Endothelial cell of umbilical vein (primary cell): ENCODE measurements around the gene RBX1. TPM values are rescaled to one million over a fixed set of nuclear protein-coding genes. Genes with fewer than 3 reads are reported as not detected.

Experiments
- BruUV-seq: library from RNA; stranded (reverse); fragments of 400-500 nt; replicated peaks from 2 replicates; lab custom pipeline; 2021; lab: Mats Ljungman, UMichigan
- CTCF ChIA-PET: fragments of 300-600, 350-600 bp; sonication (Branson Sonifier 250); formaldehyde crosslinking; loops from one replicate; lab custom pipeline; 2021; ENCODE audit warnings: antibody characterized with exemption, inconsistent platforms; lab: Charles Lee
- POLR2A ChIA-PET: fragments of 300-600, 350-600 bp; sonication (Branson Sonifier 250); formaldehyde crosslinking; loops from one replicate; lab custom pipeline; 2021; ENCODE audit warnings: antibody characterized with exemption, inconsistent platforms; lab: Charles Lee
- DNase-seq: peaks from one replicate; pipeline ENCODE4 v3.0.0-alpha.2; 2011; ENCODE audit warnings: low read depth, low spot score
- FAIRE-seq: peaks from 2 replicates; lab custom pipeline; 2011; peaks lifted over from hg19 to GRCh38; lab: Jason Lieb, UNC
- H2AFZ ChIP-seq: 2 replicates; pipeline ENCODE4 v1.6.0; 2012; ENCODE audit warnings: low read depth, low read length, control low read depth, inconsistent platforms
- H3K27ac ChIP-seq: 2 replicates; pipeline ENCODE4 v1.5.1; 2011; ENCODE audit warnings: low read depth, mild to moderate bottlenecking, control low read depth, low read length, moderate library complexity; ENCODE audit not compliant: insufficient read depth
- H3K27me3 ChIP-seq, 2 experiments: 2 replicates each; pipeline versions ENCODE4 v1.6.0 to v1.6.1; 2011; ENCODE audit warnings: low read length in 2 of 2, mixed read lengths in 1 of 2; ENCODE audit not compliant: control insufficient read depth in 2 of 2, insufficient read depth in 2 of 2
- H3K36me3 ChIP-seq, 2 experiments: 2 replicates in 1 of 2; 3 replicates in 1 of 2; pipeline ENCODE4 v1.5.1; 2011; ENCODE audit warnings: low read length in 2 of 2, mild to moderate bottlenecking in 1 of 2, moderate library complexity in 1 of 2; ENCODE audit not compliant: control insufficient read depth in 2 of 2, insufficient read depth in 2 of 2; ENCODE audit errors: extremely low read depth in 1 of 2
- H3K4me1 ChIP-seq: 3 replicates; pipeline ENCODE4 v1.5.1; 2011; ENCODE audit warnings: mild to moderate bottlenecking, low read length; ENCODE audit not compliant: control insufficient read depth, insufficient read depth; ENCODE audit errors: extremely low read depth
- H3K4me2 ChIP-seq: 2 replicates; pipeline ENCODE4 v1.6.1; 2011; ENCODE audit warnings: low read length, control low read depth, mixed read lengths; ENCODE audit not compliant: insufficient read depth
- H3K4me3 ChIP-seq, 3 experiments: fragments of 200-600 bp in 1 of 3; sonication (generic), shearing (Covaris generic) in 1 of 3; replicated peaks in 1 of 3; 2 replicates each; pipeline ENCODE4 v1.5.1; 2011 to 2016; ENCODE audit warnings: control low read depth in 3 of 3, low read length in 3 of 3, mild to moderate bottlenecking in 2 of 3, inconsistent platforms in 1 of 3, low read depth in 1 of 3, moderate library complexity in 1 of 3; ENCODE audit not compliant: insufficient read depth in 1 of 3
- H3K79me2 ChIP-seq: 2 replicates; pipeline ENCODE4 v1.6.0; 2012; ENCODE audit warnings: low read length, inconsistent platforms; ENCODE audit not compliant: control insufficient read depth, insufficient read depth
- H3K9ac ChIP-seq: replicated peaks from 2 replicates; pipeline ENCODE3; 2011; ENCODE audit warnings: low read length, control low read depth; ENCODE audit not compliant: insufficient read depth; ENCODE audit errors: extremely low read depth
- H3K9me1 ChIP-seq: replicated peaks from 3 replicates; pipeline ENCODE4 v1.6.0; 2011; ENCODE audit warnings: mild to moderate bottlenecking, low read length; ENCODE audit not compliant: control insufficient read depth, insufficient read depth; ENCODE audit errors: extremely low read depth
- H3K9me3 ChIP-seq: replicated peaks from 2 replicates; pipeline ENCODE4 v1.5.1; 2012; ENCODE audit warnings: low read length, inconsistent platforms; ENCODE audit not compliant: control insufficient read depth, insufficient read depth
- H4K20me1 ChIP-seq: replicated peaks from 2 replicates; pipeline ENCODE3; 2011; ENCODE audit warnings: mild to moderate bottlenecking, low read length; ENCODE audit not compliant: control insufficient read depth, insufficient read depth; ENCODE audit errors: extremely low read depth
- EZH2 ChIP-seq: IDR thresholded peaks from 2 replicates; pipeline ENCODE4 v1.6.1; 2012; ENCODE audit warnings: borderline replicate concordance, low read depth, mild to moderate bottlenecking, moderate library complexity, low read length, inconsistent platforms; ENCODE audit not compliant: severe bottlenecking
- FOS ChIP-seq: IDR thresholded peaks from 2 replicates; pipeline ENCODE4 v1.6.1; 2011; ENCODE audit warnings: mild to moderate bottlenecking, low read length, moderate library complexity, borderline replicate concordance; ENCODE audit not compliant: insufficient read depth
- GATA2 ChIP-seq: IDR thresholded peaks from 2 replicates; pipeline ENCODE4 v1.7.0; 2011; ENCODE audit warnings: low read depth, mild to moderate bottlenecking, moderate library complexity, mixed read lengths, low read length; ENCODE audit not compliant: insufficient read length, insufficient read depth
- JUN ChIP-seq: IDR thresholded peaks from 2 replicates; pipeline ENCODE4 v1.6.1; 2011; ENCODE audit warnings: borderline replicate concordance, low read depth; ENCODE audit not compliant: insufficient read length, insufficient read depth
- MYC ChIP-seq: IDR thresholded peaks from one replicate; pipeline ENCODE4 v1.6.1; 2011; ENCODE audit warnings: mild to moderate bottlenecking, low read depth, low read length
- POLR2A ChIP-seq: IDR thresholded peaks from 2 replicates; pipeline ENCODE4 v1.6.1; 2012; ENCODE audit warnings: low read depth, mild to moderate bottlenecking, control low read depth, low read length
- POLR2AphosphoS5 ChIP-seq: IDR thresholded peaks from 2 replicates; pipeline ENCODE4 v1.6.1; 2012; ENCODE audit warnings: low read depth, mild to moderate bottlenecking, control low read depth, low read length, moderate library complexity; ENCODE audit not compliant: insufficient read depth
- dilution Hi-C: fragments of 300-500 bp; cut with MboI; formaldehyde crosslinking; loops from one replicate; pipeline ENCODE4 v1.15.0; 2019; ENCODE audit warnings: low sequenced_read_pairs; ENCODE audit not compliant: extremely low pct_ligation_motif_present
- intact Hi-C: fragments of 100-400 bp; cut with micrococcal nuclease; formaldehyde crosslinking; loops from one replicate; pipeline ENCODE4 v1.10.0; 2022
- polyA plus RNA-seq, 4 experiments: library from polyadenylated mRNA; depleted of rRNA in 3 of 4; stranded (reverse) in 3 of 4; unstranded in 1 of 4; fragments of >200 nt; gene quantifications; 2 replicates each; pipeline versions ENCODE4 v1.2.1 to v1.2.3, GENCODE V29; 2011 to 2012; ENCODE audit warnings: missing spikeins in 1 of 4
- total RNA-seq: library from RNA; stranded (reverse); gene quantifications from 2 replicates; pipeline ENCODE4 v1.2.3, GENCODE V29; 2021
- TF ChIP-seq, protein P1 (sequence below): IDR thresholded peaks from 2 replicates; pipeline ENCODE4 v1.6.1; 2011; ENCODE audit not compliant: insufficient read depth, insufficient read length
- TF ChIP-seq, protein P2 (sequence below), 2 donors: IDR thresholded peaks; 1 replicate in 1 of 2; 2 replicates in 1 of 2; pipeline ENCODE4 v1.5.1; 2011; ENCODE audit warnings: low read length in 2 of 2, mild to moderate bottlenecking in 2 of 2, moderate library complexity in 2 of 2, control low read depth in 1 of 2, inconsistent platforms in 1 of 2, low read depth in 1 of 2; ENCODE audit not compliant: insufficient read depth in 1 of 2; ENCODE audit errors: extremely low read depth in 1 of 2

The RBX1 gene
- total and polyA plus RNA-seq, 2 donors (not counting 3 experiments of a cell fraction or from before 2014, with no cell fraction given), result 74.7 to 102 TPM

DNA sequence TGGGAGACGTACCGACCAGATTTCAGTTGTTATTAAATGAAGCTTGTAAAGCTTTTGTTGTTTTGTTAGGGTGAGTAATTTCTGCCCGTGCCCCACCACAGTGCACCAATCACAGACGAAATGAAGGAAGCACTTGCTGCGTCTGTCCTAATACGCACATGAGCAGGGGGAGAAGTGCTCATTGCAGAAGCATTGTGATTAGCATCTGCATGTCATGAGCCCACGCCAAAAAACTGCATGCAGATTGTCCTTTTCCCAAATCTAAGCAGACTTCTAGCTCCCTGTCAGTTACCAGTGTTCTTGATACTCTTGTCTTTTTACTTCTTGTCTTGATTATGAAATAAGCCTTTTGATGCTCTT lies 15.5 kb downstream of the RBX1 start:
- H3K36me3 ChIP-seq, result peaks cover 5 to 15% of the 10 kb centered on the region in 2 experiments
- DNase-seq, result no peak

More for the DNA sequence above, 15.5 kb downstream of the RBX1 start:
- intact Hi-C loops, result no loop called here
- POLR2A ChIA-PET, result interaction anchor here (0.6 to 1.0 kb wide), 2 partner anchors 15 to 100 kb away, joined by 3 to 4 read pairs; partner anchors contain the start of gene RBX1
- Histone ChIP-seq H3K4me1 (peaks cover 5% of the 10 kb centered on the region), H3K27ac (no peak overlapping the region), H3K79me2 (peaks cover 9% of the 10 kb centered on the region), H3K9me3 (no peaks in the 10 kb centered on the region), H2AFZ (no peak overlapping the region), H3K9me1 (no peaks in the 10 kb centered on the region), H3K4me3 (no peak overlapping the region), H3K4me2 (no peak overlapping the region), H4K20me1 (no peaks in the 10 kb centered on the region), H3K9ac (no peak overlapping the region), H3K27me3 (no peaks in the 10 kb centered on the region)
- no peak for FAIRE-seq
- CTCF ChIA-PET, result interaction anchor here (0.7 to 3.2 kb wide), 7 partner anchors 8 to 149 kb away, joined by 3 to 19 read pairs (median 4); partner anchors contain the start of gene RBX1
- dilution Hi-C loops, result no loop called here
- TF ChIP-seq POLR2AphosphoS5 (no peak), JUN (no peak), FOS (no peak), POLR2A (no peak), GATA2 (no peak), EZH2 (no peak), MYC (no peak)
- TF ChIP-seq, protein P1, sequence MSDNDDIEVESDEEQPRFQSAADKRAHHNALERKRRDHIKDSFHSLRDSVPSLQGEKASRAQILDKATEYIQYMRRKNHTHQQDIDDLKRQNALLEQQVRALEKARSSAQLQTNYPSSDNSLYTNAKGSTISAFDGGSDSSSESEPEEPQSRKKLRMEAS, result no peak
- TF ChIP-seq, protein P2, sequence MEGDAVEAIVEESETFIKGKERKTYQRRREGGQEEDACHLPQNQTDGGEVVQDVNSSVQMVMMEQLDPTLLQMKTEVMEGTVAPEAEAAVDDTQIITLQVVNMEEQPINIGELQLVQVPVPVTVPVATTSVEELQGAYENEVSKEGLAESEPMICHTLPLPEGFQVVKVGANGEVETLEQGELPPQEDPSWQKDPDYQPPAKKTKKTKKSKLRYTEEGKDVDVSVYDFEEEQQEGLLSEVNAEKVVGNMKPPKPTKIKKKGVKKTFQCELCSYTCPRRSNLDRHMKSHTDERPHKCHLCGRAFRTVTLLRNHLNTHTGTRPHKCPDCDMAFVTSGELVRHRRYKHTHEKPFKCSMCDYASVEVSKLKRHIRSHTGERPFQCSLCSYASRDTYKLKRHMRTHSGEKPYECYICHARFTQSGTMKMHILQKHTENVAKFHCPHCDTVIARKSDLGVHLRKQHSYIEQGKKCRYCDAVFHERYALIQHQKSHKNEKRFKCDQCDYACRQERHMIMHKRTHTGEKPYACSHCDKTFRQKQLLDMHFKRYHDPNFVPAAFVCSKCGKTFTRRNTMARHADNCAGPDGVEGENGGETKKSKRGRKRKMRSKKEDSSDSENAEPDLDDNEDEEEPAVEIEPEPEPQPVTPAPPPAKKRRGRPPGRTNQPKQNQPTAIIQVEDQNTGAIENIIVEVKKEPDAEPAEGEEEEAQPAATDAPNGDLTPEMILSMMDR (IDR thresholded peaks at IDR 0.05; ENCODE audit: extremely low read depth in 1 of 2, insufficient read depth in 1 of 2, low read depth in 1 of 2, low read length in 2 of 2), result no peak
- BruUV-seq, result no TSS peak
